ENCODE results near the gene LAMB4. TPM values are rescaled to one million over a fixed set of nuclear protein-coding genes. Genes with fewer than 3 reads are reported as not detected.
A peak's percentile ranks its signal among the peaks of the same experiment; 100 is the strongest.

LAMB4 gene
- total and polyA plus RNA-seq, 12 donors: 0.15 to 0.69 (median 0.25) TPM; not detected in 3

DNA sequence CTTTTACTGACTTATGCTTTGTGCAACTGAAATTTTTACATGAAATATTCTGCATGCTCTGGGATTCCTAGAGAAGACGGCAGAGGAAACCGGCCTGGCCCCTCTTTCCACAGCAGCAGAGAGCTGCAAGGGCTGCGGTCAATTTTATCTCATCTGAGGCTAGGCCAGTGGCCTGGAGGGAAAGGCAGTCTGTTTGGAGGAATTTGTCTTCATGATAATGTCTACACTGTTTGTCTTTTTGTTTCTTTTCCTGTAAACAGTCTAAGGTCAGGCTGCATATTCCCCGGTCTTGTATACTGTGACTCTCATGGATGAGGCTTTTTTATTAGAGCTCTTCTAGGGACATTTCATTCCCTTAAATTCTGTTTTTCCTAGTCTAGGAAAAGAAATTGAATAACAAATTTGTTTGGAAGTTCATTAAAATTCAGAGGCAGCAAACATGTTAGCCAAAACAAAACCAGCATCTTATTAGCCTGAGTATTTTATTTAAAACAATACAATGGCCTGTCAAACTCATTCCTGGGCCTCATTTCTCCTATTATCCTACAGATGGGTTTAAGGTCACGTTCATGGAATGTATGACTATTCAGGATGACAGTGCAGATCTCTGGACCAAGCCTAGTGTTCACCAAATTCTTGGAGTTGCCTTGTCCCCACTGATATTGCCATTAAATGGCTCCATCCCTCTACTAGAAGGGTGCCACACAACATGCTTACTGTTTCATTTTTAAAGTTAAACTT is 26.4 kb downstream of the LAMB4 start:
- H3K27ac ChIP-seq: peak overlapping the region in 4 of 10 donors; percentile 10 to 47 (median 29)
- no peaks in the 10 kb centered on the region for H3K27me3 ChIP-seq
- DNase-seq (no peak), ATAC-seq (peak in 5 of 8 donors; percentile 46 to 73 (median 65))
- H3K9me3 ChIP-seq: no peaks in the 10 kb centered on the region
- intact Hi-C loops (cut with DNase I): loop anchor here in 1 of 10 donors (10.0 kb wide), 1 partner anchor 209 kb away; the partner anchor contains the start of gene DLD
- peaks cover 0 to 13% (median 0%) of the 10 kb centered on the region in 9 donors for H3K4me1 ChIP-seq
- TF ChIP-seq, protein P1, sequence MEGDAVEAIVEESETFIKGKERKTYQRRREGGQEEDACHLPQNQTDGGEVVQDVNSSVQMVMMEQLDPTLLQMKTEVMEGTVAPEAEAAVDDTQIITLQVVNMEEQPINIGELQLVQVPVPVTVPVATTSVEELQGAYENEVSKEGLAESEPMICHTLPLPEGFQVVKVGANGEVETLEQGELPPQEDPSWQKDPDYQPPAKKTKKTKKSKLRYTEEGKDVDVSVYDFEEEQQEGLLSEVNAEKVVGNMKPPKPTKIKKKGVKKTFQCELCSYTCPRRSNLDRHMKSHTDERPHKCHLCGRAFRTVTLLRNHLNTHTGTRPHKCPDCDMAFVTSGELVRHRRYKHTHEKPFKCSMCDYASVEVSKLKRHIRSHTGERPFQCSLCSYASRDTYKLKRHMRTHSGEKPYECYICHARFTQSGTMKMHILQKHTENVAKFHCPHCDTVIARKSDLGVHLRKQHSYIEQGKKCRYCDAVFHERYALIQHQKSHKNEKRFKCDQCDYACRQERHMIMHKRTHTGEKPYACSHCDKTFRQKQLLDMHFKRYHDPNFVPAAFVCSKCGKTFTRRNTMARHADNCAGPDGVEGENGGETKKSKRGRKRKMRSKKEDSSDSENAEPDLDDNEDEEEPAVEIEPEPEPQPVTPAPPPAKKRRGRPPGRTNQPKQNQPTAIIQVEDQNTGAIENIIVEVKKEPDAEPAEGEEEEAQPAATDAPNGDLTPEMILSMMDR (IDR thresholded peaks at IDR 0.05): no peak
- no peak overlapping the region for H3K4me3 ChIP-seq
- no peaks in the 10 kb centered on the region for H3K36me3 ChIP-seq
- WGBS, 2 donors: 83% methylated on average over 5 of the region's 5 CpGs

DNA sequence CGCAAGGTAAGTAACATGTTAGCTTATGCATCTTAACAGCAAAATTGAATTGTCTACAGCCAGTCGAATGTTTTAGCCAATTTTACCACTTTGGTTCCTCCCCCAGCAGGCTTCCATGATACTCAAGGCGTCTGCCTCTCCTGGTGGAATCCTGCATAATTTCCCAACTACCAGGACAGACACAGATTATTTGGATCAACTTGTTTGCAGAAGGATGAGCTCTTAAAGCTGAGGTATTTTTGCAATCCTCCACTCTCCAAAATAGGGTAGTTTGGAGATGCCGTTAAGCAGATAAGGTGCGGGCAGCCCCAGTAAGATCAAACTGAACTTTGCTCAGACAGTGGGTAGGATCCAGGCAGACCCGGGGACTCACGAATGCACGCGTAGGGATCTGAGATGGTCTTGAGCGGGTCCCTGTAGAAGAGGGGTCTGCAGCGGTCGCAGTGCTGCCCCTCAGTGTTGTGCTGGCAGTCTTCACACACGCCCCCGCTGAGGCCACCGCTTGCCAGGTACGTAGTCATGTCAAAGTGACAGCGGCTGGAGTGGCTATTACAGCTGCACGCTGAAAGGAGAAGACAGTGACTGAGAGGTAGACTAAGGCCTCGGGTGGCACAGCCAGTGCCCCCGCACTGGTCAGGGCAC is 27.4 kb downstream of the LAMB4 start:
- Histone ChIP-seq H3K4me3 (no peak overlapping the region), H3K36me3 (no peaks in the 10 kb centered on the region), H3K27me3 (no peaks in the 10 kb centered on the region), H3K4me1 (peaks cover 0 to 10% (median 0%) of the 10 kb centered on the region in 9 donors), H3K9me3 (no peaks in the 10 kb centered on the region), H3K27ac (peak overlapping the region in 1 of 10 donors; percentile 10)
- intact Hi-C loops (cut with DNase I): loop anchor here in 1 of 10 donors (10.0 kb wide), 1 partner anchor 208 kb away; the partner anchor contains the start of gene DLD
- ATAC-seq (no peak), DNase-seq (no peak)
- TF ChIP-seq, protein P1 (IDR thresholded peaks at IDR 0.05): no peak
- 87 to 95% methylated on average over 20 of the region's 20 CpGs for WGBS, 2 donors

DNA sequence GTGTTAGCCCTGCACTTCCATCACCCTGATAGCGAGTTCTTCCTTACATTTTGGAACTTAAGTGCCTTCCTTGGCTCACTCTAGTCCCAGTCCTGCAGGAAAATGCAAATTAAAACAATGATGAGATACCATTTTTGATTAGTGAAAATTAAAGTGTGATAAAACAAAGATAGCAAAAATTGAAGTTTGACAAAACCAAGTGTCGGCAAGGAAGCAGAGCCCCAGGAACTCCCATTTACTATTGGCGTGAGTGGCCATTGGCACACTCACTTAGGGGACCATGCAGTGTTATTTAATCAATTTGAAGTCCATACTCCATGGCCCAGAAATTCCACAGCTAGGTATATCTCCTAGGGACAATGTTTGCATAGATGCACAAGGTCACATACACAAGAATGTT is 28.4 kb downstream of the LAMB4 start:
- 98 to 100% methylated on average over 3 of the region's 3 CpGs for WGBS, 2 donors
- Histone ChIP-seq H3K4me3 (no peak overlapping the region), H3K27me3 (no peaks in the 10 kb centered on the region), H3K27ac (no peak overlapping the region), H3K36me3 (no peaks in the 10 kb centered on the region), H3K9me3 (no peaks in the 10 kb centered on the region), H3K4me1 (peaks cover 0 to 9% (median 0%) of the 10 kb centered on the region in 9 donors)
- ATAC-seq (no peak), DNase-seq (no peak)
- intact Hi-C loops (cut with DNase I): loop anchor here in 1 of 10 donors (10.0 kb wide), 1 partner anchor 207 kb away; the partner anchor contains the start of gene DLD
- TF ChIP-seq, protein P1 (IDR thresholded peaks at IDR 0.05): no peak

DNA sequence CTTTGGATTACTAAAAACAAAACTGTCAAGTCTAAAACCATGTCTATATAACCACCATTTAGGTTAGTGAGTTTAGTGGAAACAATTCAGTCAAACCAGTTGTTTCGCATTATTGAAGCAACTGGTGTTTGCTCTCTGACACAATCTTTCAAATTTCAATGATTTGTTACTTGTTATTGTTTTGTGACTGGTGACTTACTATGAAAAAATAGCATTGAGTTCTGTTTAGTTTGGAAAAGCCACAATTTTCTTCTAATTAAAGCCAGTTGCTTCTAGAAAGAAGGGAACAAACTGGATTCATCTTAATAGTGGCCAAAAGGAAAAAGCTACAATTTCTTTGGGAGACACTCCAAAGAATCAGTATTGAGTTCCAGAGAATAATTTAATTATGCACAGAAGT is 30.4 kb downstream of the LAMB4 start:
- Histone ChIP-seq H3K4me3 (no peak overlapping the region), H3K4me1 (peaks cover 0 to 23% (median 13%) of the 10 kb centered on the region in 9 donors), H3K9me3 (no peaks in the 10 kb centered on the region), H3K36me3 (no peaks in the 10 kb centered on the region), H3K27me3 (no peaks in the 10 kb centered on the region), H3K27ac (no peak overlapping the region)
- TF ChIP-seq, protein P1 (IDR thresholded peaks at IDR 0.05): no peak
- intact Hi-C loops (cut with DNase I): loop anchor here in 4 of 10 donors (5.0 to 10.0 kb wide), 3 partner anchors 95 to 205 kb away; partner anchors contain the start of genes LAMB1 (in 3 of the 4) and DLD (in 1 of the 4)
- DNase-seq: no peak
- ATAC-seq: peak in 2 of 8 donors; percentile 11 to 18
- WGBS, 2 donors: 77 to 79% methylated on average over 1 of the region's 1 CpG
